K562 (cell line): ENCODE results near the gene PBOV1.

Source experiments
- BRCA1 ChIP-seq, 2 experiments: fragments of 450-650 bp in 1 of 2; sonication (generic) in 1 of 2; formaldehyde crosslinking in 1 of 2; IDR thresholded peaks; 2 replicates each; pipeline versions ENCODE4 v1.5.0 to v1.6.1; 2017 to 2020; ENCODE audit warnings: mild to moderate bottlenecking in 1 of 2, missing genetic modification reagents in 1 of 2
- CTCF ChIP-seq, 3 experiments: IDR thresholded peaks in 2 of 3; conservative IDR thresholded peaks in 1 of 3; 2 replicates each; pipeline ENCODE4 v1.5.1; 2011 to 2012; ENCODE audit warnings: low read length in 3 of 3, mild to moderate bottlenecking in 3 of 3, control low read depth in 2 of 3, improper control_type of control experiment in 1 of 3, inconsistent platforms in 1 of 3, low read depth in 1 of 3, mixed read lengths in 1 of 3, moderate library complexity in 1 of 3; ENCODE audit not compliant: insufficient read depth in 2 of 3
- ELK1 ChIP-seq: sonication (generic); formaldehyde crosslinking; IDR thresholded peaks from 2 replicates; pipeline ENCODE4 v1.8.1; 2022; ENCODE audit warnings: missing genetic modification reagents
- FOXA3 ChIP-seq, 2 experiments: fragments of 450-650 bp in 1 of 2; sonication (generic) in 1 of 2; formaldehyde crosslinking; IDR thresholded peaks in 1 of 2; conservative IDR thresholded peaks in 1 of 2; 2 replicates each; pipeline versions ENCODE4 v1.4.0 to v1.8.0; 2020 to 2022; ENCODE audit warnings: mild to moderate bottlenecking in 2 of 2, missing genetic modification reagents in 1 of 2
- HNRNPK ChIP-seq: fragments of 200-400 bp; formaldehyde crosslinking; IDR thresholded peaks from one replicate; pipeline ENCODE4 v1.6.1; 2018; ENCODE audit warnings: mild to moderate bottlenecking, low read depth, low read length; ENCODE audit not compliant: poor library complexity, severe bottlenecking
- KAT8 ChIP-seq: fragments of 450-650 bp; IDR thresholded peaks from 2 replicates; pipeline ENCODE4 v1.6.1; 2016; ENCODE audit warnings: low read depth, mild to moderate bottlenecking
- POLR2H ChIP-seq: IDR thresholded peaks from 2 replicates; pipeline ENCODE4 v1.6.1; 2016; ENCODE audit warnings: missing genetic modification characterization, low read depth, mild to moderate bottlenecking, control low read depth, missing compliant biosample characterization, moderate library complexity
- TCF7L2 ChIP-seq: fragments of 150-350 bp; IDR thresholded peaks from 2 replicates; pipeline ENCODE4 v1.6.1; 2016; ENCODE audit warnings: low read depth, mild to moderate bottlenecking, low read length, moderate library complexity
- USF1 ChIP-seq: sonication (generic); formaldehyde crosslinking; IDR thresholded peaks from 2 replicates; pipeline ENCODE4 v1.9.0; 2022; ENCODE audit warnings: mild to moderate bottlenecking, missing genetic modification reagents
- USF2 ChIP-seq: sonication (generic); formaldehyde crosslinking; IDR thresholded peaks from 2 replicates; pipeline ENCODE4 v1.5.0; 2020; ENCODE audit warnings: missing genetic modification reagents
- ZFP30 ChIP-seq: fragments of 250-450 bp; sonication (Bioruptor Pico); IDR thresholded peaks from 2 replicates; pipeline ENCODE4 v1.8.0; 2022; ENCODE audit warnings: moderate library complexity, mild to moderate bottlenecking, inconsistent platforms, borderline replicate concordance
- ZNF134 ChIP-seq: fragments of 250-450 bp; sonication (Bioruptor Pico); conservative IDR thresholded peaks from 2 replicates; pipeline ENCODE4 v1.4.0; 2020
- ZNF184 ChIP-seq: sonication (generic); formaldehyde crosslinking; IDR thresholded peaks from 2 replicates; pipeline ENCODE4 v1.5.0; 2020; ENCODE audit warnings: missing genetic modification reagents
- ZNF274 ChIP-seq: IDR thresholded peaks from 2 replicates; pipeline ENCODE4 v1.6.1; 2011; ENCODE audit warnings: low read depth, mild to moderate bottlenecking, low read length, moderate library complexity, borderline replicate concordance

- TF ChIP-seq USF1: no peak
- no peak for TF ChIP-seq TCF7L2
- TF ChIP-seq ELK1 (CRISPR knock-in tag): no peak
- TF ChIP-seq FOXA3 (CRISPR knock-in tag; conservative IDR thresholded peaks at IDR 0.05 in 1 of 2, IDR thresholded peaks at IDR 0.05 in 1 of 2): no peak
- TF ChIP-seq POLR2H (tag): no peak
- no peak for TF ChIP-seq CTCF (IDR thresholded peaks at IDR 0.05 in 2 of 3, conservative IDR thresholded peaks at IDR 0.05 in 1 of 3; ENCODE audit: insufficient read depth in 2 of 3, low read depth in 1 of 3, low read length in 3 of 3)
- TF ChIP-seq USF2 (CRISPR knock-in tag): no peak
- TF ChIP-seq ZNF184 (CRISPR knock-in tag): no peak
- TF ChIP-seq HNRNPK: no peak
- no peak for TF ChIP-seq ZNF134 (CRISPR knock-in tag)
- TF ChIP-seq ZFP30: no peak
- no peak for TF ChIP-seq KAT8
- no peak for TF ChIP-seq ZNF274
- no peak for TF ChIP-seq BRCA1 (IDR thresholded peaks at IDR 0.05)
- no peak for TF ChIP-seq BRCA1 (CRISPR knock-in tag; IDR thresholded peaks at IDR 0.05)
Measured at GRCh38 chr6:138219901-138220300, 1.6 kb upstream of the PBOV1 start.
